Breast epithelium (tissue), 4 donors: ENCODE measurements around the gene EPDR1. TPM values are rescaled to one million over a fixed set of nuclear protein-coding genes. Genes with fewer than 3 reads are reported as not detected.

Source experiments
- DNase-seq, 2 donors: peaks; one replicate each; pipeline ENCODE4 v3.0.0-alpha.2; 2019; ENCODE audit warnings: low spot score in 2 of 2
- H3K27ac ChIP-seq, 2 donors: fragments of 200-600 bp; sonication (generic) in 1 of 2; one replicate each; pipeline ENCODE4 v1.5.1; 2016 to 2019; ENCODE audit warnings: mild to moderate bottlenecking in 1 of 2
- H3K27me3 ChIP-seq, 2 donors: fragments of 200-600 bp; sonication (generic) in 1 of 2; one replicate each; pipeline versions ENCODE4 v1.5.1 to v1.6.0; 2017 to 2019; ENCODE audit warnings: control low read depth in 1 of 2, mild to moderate bottlenecking in 1 of 2
- H3K36me3 ChIP-seq: fragments of 200-600 bp; one replicate; pipeline ENCODE4 v1.5.1; 2019
- H3K4me1 ChIP-seq, 2 donors: fragments of 200-600 bp; sonication (generic); one replicate each; pipeline ENCODE4 v1.5.1; 2016 to 2019; ENCODE audit warnings: control low read depth in 1 of 2
- H3K4me3 ChIP-seq, 3 donors: fragments of 200-600 bp; sonication (generic); 1 replicate in 2 of 3; 2 replicates in 1 of 3; pipeline ENCODE4 v1.5.1; 2016 to 2019; ENCODE audit warnings: mild to moderate bottlenecking in 3 of 3, moderate library complexity in 2 of 3
- H3K9me3 ChIP-seq, 2 donors: fragments of 200-600 bp; sonication (generic) in 1 of 2; one replicate each; pipeline ENCODE4 v1.5.1; 2016 to 2019; ENCODE audit warnings: control low read depth in 1 of 2
- CTCF ChIP-seq, 3 donors: fragments of 450-650 bp; IDR thresholded peaks; one replicate each; pipeline ENCODE4 v1.5.1; 2016 to 2017; ENCODE audit warnings: antibody characterized with exemption in 3 of 3, mild to moderate bottlenecking in 3 of 3, moderate library complexity in 3 of 3
- POLR2A ChIP-seq: fragments of 450-650 bp; IDR thresholded peaks from one replicate; pipeline ENCODE4 v1.6.1; 2016; ENCODE audit warnings: antibody characterized with exemption, mild to moderate bottlenecking, moderate library complexity
- POLR2AphosphoS5 ChIP-seq, 3 donors: sonication (generic); formaldehyde crosslinking; IDR thresholded peaks; one replicate each; pipeline ENCODE4 v1.6.1; 2017; ENCODE audit warnings: antibody characterized with exemption in 3 of 3
- intact Hi-C: fragments of 100-400 bp; cut with DNase I; formaldehyde crosslinking; loops from one replicate; pipeline ENCODE4 v1.15.1; 2023; ENCODE audit warnings: low total_unique reads
- total RNA-seq, 3 donors: library from RNA; depleted of rRNA; stranded (reverse); fragments of >200 nt; gene quantifications; one replicate each; pipeline ENCODE4 v1.1.0, GENCODE V29; 2016

Gene EPDR1
- total RNA-seq, 3 donors from 2014 or later = 8.2 to 37.8 (median 13.1) TPM

GRCh38 chr7:37987732-37988131 lies 67.3 kb downstream of the EPDR1 start:
- Histone ChIP-seq H3K4me1 (no peaks in the 10 kb centered on the region), H3K27ac (no peak overlapping the region), H3K4me3 (no peak overlapping the region), H3K9me3 (no peaks in the 10 kb centered on the region), H3K27me3 (no peaks in the 10 kb centered on the region), H3K36me3 (no peaks in the 10 kb centered on the region)
- no peak for DNase-seq
- intact Hi-C loops = no loop called here
- TF ChIP-seq CTCF (IDR thresholded peaks at IDR 0.05) = no peak
- no peak for TF ChIP-seq POLR2A
- no peak for TF ChIP-seq POLR2AphosphoS5 (IDR thresholded peaks at IDR 0.05)

GRCh38 chr7:37988721-37989650 lies 68.5 kb downstream of the EPDR1 start:
- Histone ChIP-seq H3K27ac (no peak overlapping the region), H3K36me3 (no peaks in the 10 kb centered on the region), H3K27me3 (no peaks in the 10 kb centered on the region), H3K4me1 (no peaks in the 10 kb centered on the region), H3K9me3 (no peaks in the 10 kb centered on the region), H3K4me3 (no peak overlapping the region)
- DNase-seq = no peak
- TF ChIP-seq POLR2A (no peak), CTCF (IDR thresholded peaks at IDR 0.05) (no peak), POLR2AphosphoS5 (IDR thresholded peaks at IDR 0.05) (no peak)
- intact Hi-C loops = no loop called here

GRCh38 chr7:37990337-37990736 lies 69.9 kb downstream of the EPDR1 start:
- Histone ChIP-seq H3K27me3 (no peaks in the 10 kb centered on the region), H3K27ac (no peak overlapping the region), H3K9me3 (no peaks in the 10 kb centered on the region), H3K4me1 (no peaks in the 10 kb centered on the region), H3K36me3 (no peaks in the 10 kb centered on the region), H3K4me3 (no peak overlapping the region)
- DNase-seq = no peak
- TF ChIP-seq POLR2AphosphoS5 (IDR thresholded peaks at IDR 0.05) (no peak), POLR2A (no peak), CTCF (IDR thresholded peaks at IDR 0.05) (no peak)
- intact Hi-C loops = no loop called here

GRCh38 chr7:37993060-37993501 lies 72.6 kb downstream of the EPDR1 start:
- intact Hi-C loops = no loop called here
- Histone ChIP-seq H3K4me3 (no peak overlapping the region), H3K27me3 (no peaks in the 10 kb centered on the region), H3K9me3 (no peaks in the 10 kb centered on the region), H3K36me3 (no peaks in the 10 kb centered on the region), H3K27ac (no peak overlapping the region), H3K4me1 (no peaks in the 10 kb centered on the region)
- DNase-seq = no peak
- TF ChIP-seq POLR2A = no peak
- TF ChIP-seq CTCF (IDR thresholded peaks at IDR 0.05) = no peak
- no peak for TF ChIP-seq POLR2AphosphoS5 (IDR thresholded peaks at IDR 0.05)

GRCh38 chr7:37999673-38000072 lies 79.2 kb downstream of the EPDR1 start:
- H3K27ac ChIP-seq = peak overlapping the region in 1 of 2 donors; percentile 22
- H3K9me3 ChIP-seq = no peaks in the 10 kb centered on the region
- TF ChIP-seq POLR2AphosphoS5 (IDR thresholded peaks at IDR 0.05) = peak in 1 of 3 donors; percentile 50
- TF ChIP-seq CTCF (IDR thresholded peaks at IDR 0.05) = no peak

More at GRCh38 chr7:37999673-38000072, 79.2 kb downstream of the EPDR1 start:
- H3K27me3 ChIP-seq = no peaks in the 10 kb centered on the region
- intact Hi-C loops = no loop called here
- no peaks in the 10 kb centered on the region for H3K36me3 ChIP-seq
- no peak for DNase-seq
- H3K4me1 ChIP-seq = no peaks in the 10 kb centered on the region
- no peak overlapping the region for H3K4me3 ChIP-seq
